A549 treated with RU486 at 1 μM for 4 hours (cell line): ENCODE measurements around the gene NDOR1. TPM values are rescaled to one million over a fixed set of nuclear protein-coding genes. Genes with fewer than 3 reads are reported as not detected.

Experiments used
- total RNA-seq: library from RNA; stranded (reverse); fragments of 200-300 nt; extraction: Qiagen RNA extraction; gene quantifications from 5 replicates; pipeline ENCODE4 v1.2.3, GENCODE V29; 2022; ENCODE audit warnings: low read depth

The NDOR1 gene
- total RNA-seq, result 10.9 to 18.5 TPM (median 16.3 TPM) in 5 replicates

DNA sequence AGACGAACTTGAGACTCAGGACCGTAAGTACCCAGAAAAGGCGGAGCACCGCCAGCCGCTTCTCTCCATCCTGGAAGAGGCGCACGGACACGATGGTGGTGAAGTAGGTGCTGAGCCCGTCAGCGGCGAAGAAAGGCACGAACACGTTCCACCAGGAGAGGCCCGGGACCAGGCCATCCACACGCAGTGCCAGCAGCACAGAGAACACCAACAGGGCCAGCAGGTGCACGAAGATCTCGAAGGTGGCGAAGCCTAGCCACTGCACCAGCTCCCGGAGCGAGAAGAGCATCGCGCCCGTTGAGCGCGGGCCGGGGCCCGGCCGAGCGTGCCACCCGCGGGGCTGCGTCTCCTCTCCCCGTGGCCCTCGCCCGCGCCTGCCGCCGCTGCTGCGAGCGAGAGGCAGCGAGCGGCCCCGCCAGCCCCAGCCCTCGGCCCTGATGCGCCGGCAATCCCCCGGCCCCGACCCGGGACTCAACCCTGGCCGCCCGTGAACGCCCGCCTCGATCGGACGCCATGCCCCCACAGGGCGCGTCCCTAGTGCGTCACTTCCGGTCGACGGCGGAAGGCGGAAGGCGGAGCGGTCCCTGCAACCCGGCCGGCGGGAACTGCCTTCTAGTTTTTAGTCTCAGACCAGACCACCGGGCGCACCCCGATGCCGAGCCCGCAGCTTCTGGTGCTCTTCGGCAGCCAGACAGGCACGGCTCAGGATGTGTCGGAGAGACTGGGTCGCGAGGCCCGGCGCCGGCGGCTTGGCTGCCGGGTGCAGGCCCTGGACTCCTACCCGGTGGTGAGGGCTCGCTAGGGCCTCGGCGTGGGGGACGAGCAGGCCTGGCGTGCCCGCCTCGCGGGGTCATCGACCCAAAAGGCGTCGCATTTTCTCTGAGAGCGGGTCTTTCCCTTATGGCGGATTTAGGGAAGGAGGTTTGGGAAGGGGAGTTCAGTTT lies at the start of gene NDOR1, which contains the start of gene TMEM203:
NDOR1 (plus strand) TSS at position 575 of the 944 bp plus-strand sequence; CDS start at position 653, 78 bp downstream.
TMEM203 (minus strand) TSS at position 523 of the 944 bp plus-strand sequence; CDS start at position 289, 234 bp downstream.

DNA sequence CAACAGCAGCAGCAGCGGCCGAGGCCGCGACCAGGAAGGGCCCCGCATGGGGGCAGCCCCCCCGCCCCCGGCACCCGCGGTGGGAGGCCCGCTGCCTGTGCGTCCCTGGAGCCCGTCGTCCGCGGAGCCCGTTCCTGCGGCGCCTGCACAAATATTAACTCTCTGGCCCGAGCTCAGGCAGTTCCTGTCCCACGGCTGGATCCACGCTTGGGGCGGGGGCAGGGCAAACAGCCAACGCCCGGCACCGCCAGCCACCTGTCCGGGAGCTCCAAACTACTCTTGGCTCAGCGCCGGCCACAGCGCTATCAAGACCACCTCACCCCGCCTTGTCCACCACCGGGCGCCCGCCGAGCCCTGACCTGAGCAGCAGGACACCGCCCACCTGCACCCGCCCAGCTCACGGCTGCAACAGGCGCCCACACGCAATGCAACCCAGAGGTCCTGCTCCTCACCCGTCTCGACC lies 35.6 kb upstream of the NDOR1 start, which contains the start of gene LRRC26:
LRRC26 (minus strand) TSS at position 156 of the 463 bp plus-strand sequence; CDS start at position 48, 108 bp downstream.

DNA sequence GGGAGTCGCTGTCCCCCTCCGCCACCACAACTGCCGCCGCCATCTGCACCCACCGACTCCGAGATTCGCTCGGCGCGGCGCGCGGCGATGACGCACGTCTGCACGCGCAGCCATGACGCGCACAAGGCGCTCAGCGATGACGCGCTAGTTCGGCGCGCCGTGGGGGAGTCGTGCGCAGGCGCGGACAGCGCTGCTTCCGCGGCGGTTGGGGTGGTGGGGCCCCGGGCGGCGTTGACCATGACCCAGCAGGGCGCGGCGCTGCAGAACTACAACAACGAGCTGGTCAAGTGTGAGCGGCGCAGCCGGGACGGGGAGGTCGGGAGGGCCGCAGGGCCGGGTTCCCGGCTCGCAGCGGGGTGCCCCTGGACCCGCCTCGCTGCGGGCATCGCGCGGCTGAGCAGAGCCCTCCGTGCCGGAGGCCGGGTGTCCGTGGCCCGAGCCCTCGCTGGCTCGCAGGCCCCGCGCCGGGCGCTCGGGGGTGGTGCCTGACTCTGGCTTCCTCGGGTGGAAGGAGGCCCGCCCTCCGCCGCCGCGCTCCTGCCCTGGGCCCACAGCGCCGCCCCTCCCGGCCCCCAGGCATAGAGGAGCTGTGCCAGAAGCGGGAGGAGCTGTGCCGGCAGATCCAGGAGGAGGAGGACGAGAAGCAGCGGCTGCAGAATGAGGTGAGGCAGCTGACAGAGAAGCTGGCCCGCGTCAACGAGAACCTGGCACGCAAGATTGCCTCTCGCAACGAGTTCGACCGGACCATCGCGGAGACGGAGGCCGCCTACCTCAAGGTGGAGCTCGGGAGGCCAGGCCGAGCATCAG lies 16.8 kb upstream of the NDOR1 start, which contains the start of the genes ANAPC2 and SSNA1:
ANAPC2 (minus strand) TSS at position 71 of the 807 bp plus-strand sequence; CDS start at position 43, 28 bp downstream.
SSNA1 (plus strand) TSS at position 187 of the 807 bp plus-strand sequence; CDS start at position 238, 51 bp downstream.

DNA sequence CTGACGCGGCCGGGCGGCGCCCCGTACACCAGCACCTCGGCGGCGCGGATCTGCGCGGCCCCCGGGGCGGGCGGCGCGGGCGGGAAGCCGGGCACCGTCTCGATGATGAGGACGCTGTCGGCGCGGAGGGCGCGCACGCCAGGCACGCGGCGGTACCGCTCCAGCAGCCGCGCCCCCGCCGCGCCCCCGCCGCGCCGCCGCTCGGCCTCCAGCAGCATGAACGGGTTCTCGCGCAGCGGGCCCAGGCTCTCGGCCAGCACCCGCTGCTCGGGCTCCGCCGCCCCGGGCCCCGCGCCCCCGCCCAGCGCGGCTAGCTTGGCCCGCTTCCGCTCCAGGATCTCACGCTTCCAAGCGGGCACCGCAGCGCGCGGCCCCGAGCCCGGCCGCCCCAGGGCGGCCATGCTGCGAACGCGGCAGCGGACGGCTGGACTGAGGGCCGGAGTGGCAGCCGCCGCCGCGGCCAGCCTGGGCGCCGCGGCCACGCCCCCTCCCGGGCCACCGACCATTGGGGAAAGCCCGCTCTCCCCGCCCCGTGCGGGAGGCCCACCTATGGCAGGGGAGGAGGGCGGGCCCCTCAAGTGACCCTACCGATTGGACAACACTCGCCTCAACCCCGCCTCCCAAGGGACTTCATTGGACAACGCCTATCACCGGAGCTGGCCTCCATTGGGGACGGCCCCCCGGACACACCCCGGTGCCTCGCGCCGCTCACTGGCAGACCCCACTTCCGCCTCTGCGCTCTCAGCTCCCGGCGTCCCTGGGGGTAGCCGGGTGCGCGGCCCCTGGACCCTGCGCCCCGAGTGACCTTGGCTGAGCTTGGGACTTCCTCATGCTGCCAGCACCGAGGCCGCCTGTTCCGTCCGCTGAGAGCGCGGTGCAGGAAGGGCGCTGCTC lies 4.9 kb upstream of the NDOR1 start, which contains the start of gene TPRN:
TPRN (minus strand) TSS at position 431 of the 894 bp plus-strand sequence; CDS start at position 401, 30 bp downstream.

DNA sequence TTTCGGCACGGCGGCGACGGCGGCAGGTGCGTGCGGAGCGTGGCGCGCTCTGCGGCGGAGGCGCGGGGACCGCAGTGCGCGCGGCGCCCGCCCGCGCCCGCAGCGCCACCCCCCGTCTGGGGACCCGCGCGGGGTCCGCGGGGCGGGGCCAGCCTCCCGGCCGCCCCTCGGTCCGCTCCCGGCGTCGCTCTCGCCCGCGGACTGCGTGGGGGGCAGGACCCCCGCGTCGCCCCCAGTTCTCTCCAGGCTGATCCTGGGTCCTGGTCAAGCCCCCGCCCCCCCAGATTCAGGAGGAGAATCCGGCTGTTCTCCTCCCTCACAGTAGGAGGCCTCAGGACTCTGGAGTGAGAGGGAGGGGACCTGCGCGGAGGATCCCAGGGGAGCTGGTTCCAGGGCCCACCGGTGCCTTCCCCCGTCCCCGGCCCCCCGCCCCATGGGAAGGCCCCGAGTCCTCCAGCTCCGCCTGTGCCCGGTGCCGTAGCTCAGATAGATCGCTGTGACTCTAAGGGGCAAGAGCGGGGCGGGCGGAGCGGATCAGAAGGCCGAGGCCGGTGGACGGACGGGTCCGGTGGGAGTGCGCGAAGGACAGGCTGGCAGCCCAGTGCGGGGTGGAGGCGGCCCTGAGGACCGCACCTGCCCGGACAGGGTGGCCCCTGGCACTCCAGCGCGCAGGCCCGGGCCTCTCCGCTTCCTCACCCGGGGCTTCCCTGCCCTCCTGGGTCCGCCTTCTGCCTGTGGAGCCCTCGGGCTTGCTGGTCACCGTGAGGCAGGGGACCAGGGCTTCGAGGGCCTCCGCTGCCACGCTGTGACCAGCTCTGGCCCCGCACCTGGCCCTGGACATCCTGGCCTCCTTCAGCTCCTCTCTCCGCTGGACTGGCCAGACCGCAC lies 16.9 kb downstream of the NDOR1 start, which contains the start of gene RNF208:
RNF208 (minus strand) TSS at position 51 of the 888 bp plus-strand sequence. CDS start 1,028 bp downstream, outside the sequence.

DNA sequence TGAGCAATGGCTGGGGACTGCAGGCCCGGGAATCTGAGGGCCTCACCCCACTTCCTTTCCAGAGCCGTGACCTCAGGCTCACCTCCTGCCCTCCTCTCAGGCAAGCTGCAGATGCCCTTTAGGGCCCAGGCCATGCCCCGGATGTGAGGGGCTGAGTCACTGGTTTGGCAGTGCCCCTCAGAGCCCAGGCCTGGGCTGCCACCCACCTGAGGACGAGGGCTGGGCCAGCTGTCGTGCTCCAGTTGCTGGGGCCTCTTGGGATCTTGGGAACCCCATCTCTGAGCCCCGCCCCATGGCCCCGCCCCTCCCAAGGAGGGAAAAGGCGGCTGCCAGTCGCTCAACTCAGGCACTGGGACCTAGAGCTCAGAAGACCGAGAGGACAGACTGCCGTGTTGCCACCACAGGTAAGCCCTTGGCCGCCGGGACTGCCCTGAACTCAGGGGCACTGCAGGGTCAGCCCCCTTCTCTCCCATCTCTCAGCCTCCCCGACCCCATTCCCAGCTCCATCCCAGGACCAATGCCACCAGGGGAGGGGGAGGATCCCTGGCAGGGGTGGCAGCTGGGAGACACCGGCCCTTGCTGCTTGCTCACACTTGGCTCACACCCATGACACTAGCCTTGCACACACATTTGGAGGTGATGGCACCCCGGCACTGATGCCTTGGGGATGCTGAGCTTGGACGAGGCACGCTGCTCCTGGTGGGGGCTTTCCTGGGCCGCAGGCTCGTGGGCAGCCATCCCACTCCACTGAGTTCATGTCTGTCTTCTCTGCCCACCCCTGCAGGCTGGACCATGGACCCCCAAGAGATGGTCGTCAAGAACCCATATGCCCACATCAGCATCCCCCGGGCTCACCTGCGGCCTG lies 19.6 kb downstream of the NDOR1 start, which contains the start of gene CYSRT1:
CYSRT1 (plus strand) TSS at position 345 of the 865 bp plus-strand sequence; CDS start at position 793, 448 bp downstream.

DNA sequence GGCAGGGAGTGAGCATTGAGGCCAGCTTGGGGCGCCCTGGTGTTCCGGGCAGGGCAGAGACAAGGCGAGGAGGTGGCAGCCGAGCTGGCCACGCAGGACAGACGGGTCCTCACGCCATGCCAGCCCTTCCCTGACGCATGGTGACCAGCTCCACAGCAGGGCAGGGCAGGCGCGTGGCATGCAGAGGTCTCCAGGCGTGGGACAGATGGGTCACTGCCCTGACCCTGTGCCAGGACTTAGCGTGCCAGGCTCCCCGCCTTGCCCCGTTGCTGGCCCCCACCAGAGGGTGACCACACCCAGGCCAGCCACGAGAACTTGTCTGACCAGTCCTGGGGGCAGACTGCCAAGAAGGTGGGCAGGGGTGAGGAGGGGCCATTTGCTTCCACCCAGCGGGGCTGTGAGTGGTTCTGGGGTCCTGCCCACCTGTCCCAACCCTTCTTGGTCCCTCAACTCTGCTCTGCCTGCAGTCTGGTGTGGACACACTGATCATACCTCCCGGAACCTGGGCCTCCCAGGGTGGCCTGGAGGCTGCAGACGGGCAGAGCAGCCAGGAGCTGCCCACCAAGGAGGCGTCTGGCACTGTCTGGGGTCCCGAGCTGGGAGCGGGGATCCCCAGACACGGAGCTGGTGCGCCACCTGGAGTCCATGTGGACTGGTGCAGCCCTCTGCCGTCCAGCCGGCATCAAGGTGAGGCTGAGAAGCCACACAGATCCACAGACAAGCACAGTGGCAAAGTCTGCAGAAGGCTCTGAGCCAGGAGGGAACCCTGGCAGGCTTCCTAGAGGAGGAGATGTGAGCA lies 21.8 kb downstream of the NDOR1 start, which contains the start of gene RNF224:
RNF224 (plus strand) TSS at position 449 of the 799 bp plus-strand sequence. CDS start 834 bp downstream, outside the sequence.

DNA sequence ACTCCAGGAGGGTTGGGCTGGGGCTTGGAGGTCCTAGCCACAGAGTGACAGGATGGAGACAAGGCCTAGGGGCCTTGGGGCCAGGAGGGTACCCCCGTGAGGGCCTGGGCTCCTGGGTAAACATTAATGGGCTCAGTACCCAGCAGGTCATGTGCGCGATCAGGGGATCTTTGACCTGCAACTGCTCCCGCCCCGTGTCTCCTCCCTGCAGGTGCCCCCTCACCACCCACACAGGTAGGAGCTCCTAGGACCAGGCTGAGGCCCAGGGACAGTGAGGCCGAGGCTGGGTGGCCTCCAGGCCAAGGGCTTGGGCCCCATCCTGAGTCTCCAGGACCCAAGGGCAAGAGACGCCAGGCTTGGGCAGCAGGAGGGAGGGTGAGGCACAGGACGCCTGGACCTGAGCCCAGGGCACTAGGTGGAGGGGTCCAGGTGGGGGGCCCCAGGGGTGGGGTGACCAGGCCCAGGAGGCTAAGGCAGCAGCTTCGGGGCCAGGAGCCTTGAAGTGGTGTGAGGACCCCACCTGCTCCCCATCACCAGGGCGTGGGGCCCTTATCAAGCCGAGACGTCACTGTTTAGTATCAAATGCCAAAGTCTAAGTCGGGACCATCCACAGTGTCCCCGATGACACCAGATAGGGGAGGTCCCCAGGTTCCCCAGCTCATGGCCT lies 25.3 kb downstream of the NDOR1 start, which contains the start of gene SLC34A3:
SLC34A3 (plus strand) TSS at position 197 of the 667 bp plus-strand sequence. CDS start 802 bp downstream, outside the sequence.

DNA sequence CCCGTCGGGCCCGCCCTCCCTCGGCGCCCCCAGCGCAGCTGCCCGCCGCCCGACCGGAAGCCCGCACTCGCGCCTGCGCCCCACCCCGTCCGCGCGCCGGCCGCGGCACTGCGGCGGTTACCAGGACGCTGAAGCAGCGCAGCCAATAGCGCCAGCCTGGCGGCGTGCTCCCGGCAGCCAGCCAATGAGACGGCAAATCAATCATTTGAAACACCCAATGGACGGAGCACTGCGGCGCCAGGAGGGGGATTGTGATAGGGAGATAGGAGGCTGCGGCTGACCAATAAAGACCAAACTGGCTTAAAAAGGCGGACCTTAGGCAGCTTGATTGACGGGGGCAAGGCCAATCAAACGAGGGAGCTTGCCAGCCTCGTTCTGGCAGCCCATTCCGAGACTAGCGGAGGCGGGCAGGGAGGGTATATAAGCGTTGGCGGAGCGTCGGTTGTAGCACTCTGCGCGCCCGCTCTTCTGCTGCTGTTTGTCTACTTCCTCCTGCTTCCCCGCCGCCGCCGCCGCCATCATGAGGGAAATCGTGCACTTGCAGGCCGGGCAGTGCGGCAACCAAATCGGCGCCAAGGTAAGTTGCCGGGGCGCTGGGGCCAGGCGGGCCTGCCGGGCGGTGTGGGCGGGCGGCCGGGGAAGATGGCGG lies 35.5 kb downstream of the NDOR1 start, which contains the start of gene TUBB4B:
TUBB4B (plus strand) TSS at position 447 of the 649 bp plus-strand sequence; CDS start at position 521, 74 bp downstream.

DNA sequence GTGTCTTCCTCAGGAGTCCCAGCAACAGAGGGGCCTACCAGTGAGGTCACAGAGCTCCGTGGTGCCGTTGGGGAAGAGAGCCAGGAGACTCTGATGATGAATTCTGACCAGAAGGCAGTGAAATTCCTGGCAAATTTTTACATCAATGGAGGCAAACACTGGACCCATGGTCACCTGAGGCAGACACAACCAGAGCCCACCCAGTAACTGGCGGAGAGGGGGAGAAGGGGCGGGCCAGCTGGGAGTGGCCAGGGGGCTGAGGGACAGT lies 45.6 kb downstream of the NDOR1 start, which contains the start of gene STPG3:
STPG3 (plus strand) TSS at position 93 of the 268 bp plus-strand sequence; CDS start at position 94, 1 bp downstream.

DNA sequence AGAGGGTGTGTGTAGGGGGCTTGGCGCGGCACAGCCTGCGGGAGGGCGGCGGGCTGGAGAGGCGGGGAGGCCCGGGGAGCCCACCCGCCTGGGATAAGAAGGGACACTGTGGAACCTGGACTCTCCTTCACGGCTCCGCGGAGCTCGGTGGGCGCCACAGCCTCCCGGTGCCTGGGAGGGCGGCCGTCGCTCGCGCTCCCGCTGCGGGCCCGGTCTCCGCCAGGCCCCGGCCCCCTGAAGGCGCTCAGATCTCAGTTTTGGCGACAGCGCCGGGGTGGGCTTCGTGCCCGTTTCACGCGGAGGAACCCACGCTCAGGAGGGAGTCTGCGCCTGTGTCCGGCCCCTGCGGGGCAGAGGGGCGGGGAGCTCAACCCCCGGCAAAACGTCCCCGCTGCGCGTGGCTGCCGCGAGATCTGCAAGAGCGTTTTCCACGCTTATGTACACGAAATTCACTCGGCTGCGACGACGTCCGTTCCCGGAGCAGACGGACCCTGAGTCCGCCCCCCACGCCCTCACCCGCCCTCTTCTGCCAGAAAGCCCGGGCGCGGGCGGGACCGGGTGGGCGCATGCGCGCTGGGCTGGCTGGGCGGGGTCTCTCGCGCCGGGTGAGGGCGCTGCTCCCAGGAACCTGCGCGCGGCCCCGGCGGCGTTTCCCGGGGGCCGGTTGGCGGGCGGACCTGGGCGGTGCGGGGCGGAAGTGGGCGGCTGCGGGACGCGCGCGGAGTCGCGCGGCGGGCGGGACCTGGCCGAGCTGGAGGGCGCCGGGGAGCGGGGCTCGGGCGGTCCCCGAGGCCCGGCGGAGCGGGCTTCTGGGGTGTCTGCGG lies 49.3 kb downstream of the NDOR1 start, which contains the start of gene NELFB:
NELFB (plus strand) TSS at position 704 of the 824 bp plus-strand sequence.

